ENCODE measurements around the gene EXOC1L.

The EXOC1L gene

DNA sequence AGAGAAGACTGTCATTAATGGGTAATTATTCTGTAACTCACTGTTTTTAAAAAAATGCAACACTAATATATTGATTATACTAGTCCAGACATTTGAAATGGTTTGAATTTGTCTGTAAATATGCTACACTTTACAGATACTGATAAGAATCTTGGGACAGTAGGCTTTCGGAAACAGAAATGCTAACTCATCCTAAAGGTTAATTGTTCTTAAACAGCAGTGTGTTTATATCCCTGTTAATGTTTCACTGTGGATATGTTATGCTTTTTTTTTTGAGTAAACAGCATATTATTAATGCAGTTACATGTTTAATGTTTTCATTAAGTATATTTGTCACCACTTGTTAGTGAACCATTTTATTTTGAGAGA, 65.2 kb downstream of the EXOC1L start:
- DNase-seq, result no peak
